ENCODE measurements around the gene RIMKLB. TPM values are rescaled to one million over a fixed set of nuclear protein-coding genes. Genes with fewer than 3 reads are reported as not detected.

RIMKLB gene
- polyA plus RNA-seq, 1 donor (not counting 4 experiments of a cell fraction or from before 2014, with no cell fraction given), result 51.1 TPM

DNA sequence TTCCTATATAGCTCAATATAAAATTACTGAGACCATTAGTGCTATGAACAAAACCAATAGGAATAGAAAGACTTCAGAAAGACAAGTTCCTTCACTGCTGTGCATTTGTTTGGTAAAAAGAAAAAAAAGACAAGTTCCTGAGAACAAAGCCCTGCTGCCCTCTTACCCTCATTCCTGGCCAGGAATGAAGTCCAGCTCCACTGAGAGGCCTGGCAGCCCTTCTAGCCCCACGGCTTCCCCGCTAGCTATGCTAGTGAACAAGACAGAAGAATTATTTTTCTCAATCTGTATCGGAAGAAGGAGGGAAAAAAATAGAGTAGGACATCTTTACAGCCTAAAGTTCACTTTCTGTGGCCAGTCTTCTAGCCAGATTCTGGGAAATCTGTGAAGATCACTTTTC lies 36.8 kb upstream of the RIMKLB start:
- Histone ChIP-seq H3K9ac (ENCODE audit: control insufficient read depth, extremely low read depth, insufficient read depth, low read length) (peak overlapping the region; percentile 7), H3K4me2 (ENCODE audit: control insufficient read depth, extremely low read depth, insufficient read depth, low read depth, low read length) (peak overlapping the region; percentile 79), H3K9me3 (ENCODE audit: control insufficient read depth, low read depth, low read length) (no peaks in the 10 kb centered on the region), H3K4me1 (ENCODE audit: control insufficient read depth, extremely low read depth, insufficient read depth, low read length) (peaks cover 43% of the 10 kb centered on the region), H3K27me3 (ENCODE audit: control insufficient read depth, extremely low read depth, insufficient read depth, low read length) (no peaks in the 10 kb centered on the region), H3K27ac (ENCODE audit: control insufficient read depth, insufficient read depth, low read length) (peak overlapping the region; percentile 1), H3K79me2 (ENCODE audit: control insufficient read depth, insufficient read depth, low read length) (peaks cover 11% of the 10 kb centered on the region), H3K9me1 (ENCODE audit: control insufficient read depth, extremely low read depth, insufficient read depth, low read length) (no peaks in the 10 kb centered on the region), H4K20me1 (ENCODE audit: control insufficient read depth, extremely low read depth, insufficient read depth, low read length) (no peaks in the 10 kb centered on the region), H3K36me3 (ENCODE audit: control insufficient read depth in 2 of 2, extremely low read depth in 1 of 2, insufficient read depth in 2 of 2, low read length in 2 of 2) (no peaks in the 10 kb centered on the region), H3K4me3 (ENCODE audit: control insufficient read depth in 2 of 3, extremely low read depth in 1 of 3, insufficient read depth in 2 of 3, low read depth in 1 of 3, low read length in 3 of 3) (peak overlapping the region; percentile 50 to 84 (median 55)), H2AFZ (ENCODE audit: control insufficient read depth, low read length) (no peak overlapping the region)
- dilution Hi-C loops (cut with MboI; ENCODE audit: extremely low pct_ligation_motif_present, low sequenced_read_pairs), result no loop called here
- DNase-seq (ENCODE audit: low read depth, low spot score) (no peak), FAIRE-seq (no peak)
- no peak for TF ChIP-seq EZH2 (IDR thresholded peaks at IDR 0.05; ENCODE audit: low read length)

DNA sequence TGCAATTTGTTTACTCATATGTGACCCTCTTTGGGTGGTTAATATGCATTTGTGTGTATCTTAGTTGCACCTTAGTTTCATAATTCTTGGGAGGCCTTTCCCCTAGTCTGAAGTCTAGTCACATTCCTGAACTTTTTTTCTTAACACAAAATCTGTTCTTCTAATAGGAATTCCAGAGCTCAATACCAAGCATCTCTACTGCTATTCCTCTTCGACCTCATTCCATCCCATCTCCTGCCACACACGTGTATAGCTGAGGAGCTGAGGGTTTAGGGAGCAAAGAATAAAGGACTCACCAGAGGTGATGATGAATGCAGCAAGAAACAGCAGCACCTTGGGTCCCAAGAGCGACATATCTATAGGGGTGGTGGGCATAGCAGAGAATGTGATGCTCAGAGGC lies 36.0 kb upstream of the RIMKLB start:
- Histone ChIP-seq H4K20me1 (ENCODE audit: control insufficient read depth, extremely low read depth, insufficient read depth, low read length) (no peaks in the 10 kb centered on the region), H3K9ac (ENCODE audit: control insufficient read depth, extremely low read depth, insufficient read depth, low read length) (peak overlapping the region; percentile 66), H3K27ac (ENCODE audit: control insufficient read depth, insufficient read depth, low read length) (peak overlapping the region; percentile 75), H3K9me1 (ENCODE audit: control insufficient read depth, extremely low read depth, insufficient read depth, low read length) (no peaks in the 10 kb centered on the region), H3K79me2 (ENCODE audit: control insufficient read depth, insufficient read depth, low read length) (peaks cover 11% of the 10 kb centered on the region), H3K4me1 (ENCODE audit: control insufficient read depth, extremely low read depth, insufficient read depth, low read length) (peaks cover 43% of the 10 kb centered on the region), H2AFZ (ENCODE audit: control insufficient read depth, low read length) (no peak overlapping the region), H3K4me2 (ENCODE audit: control insufficient read depth, extremely low read depth, insufficient read depth, low read depth, low read length) (peak overlapping the region; percentile 79), H3K27me3 (ENCODE audit: control insufficient read depth, extremely low read depth, insufficient read depth, low read length) (no peaks in the 10 kb centered on the region), H3K9me3 (ENCODE audit: control insufficient read depth, low read depth, low read length) (no peaks in the 10 kb centered on the region), H3K36me3 (ENCODE audit: control insufficient read depth in 2 of 2, extremely low read depth in 1 of 2, insufficient read depth in 2 of 2, low read length in 2 of 2) (no peaks in the 10 kb centered on the region), H3K4me3 (ENCODE audit: control insufficient read depth in 2 of 3, extremely low read depth in 1 of 3, insufficient read depth in 2 of 3, low read depth in 1 of 3, low read length in 3 of 3) (peak overlapping the region; percentile 50 to 84 (median 59))
- dilution Hi-C loops (cut with MboI; ENCODE audit: extremely low pct_ligation_motif_present, low sequenced_read_pairs), result no loop called here
- TF ChIP-seq, protein P1, sequence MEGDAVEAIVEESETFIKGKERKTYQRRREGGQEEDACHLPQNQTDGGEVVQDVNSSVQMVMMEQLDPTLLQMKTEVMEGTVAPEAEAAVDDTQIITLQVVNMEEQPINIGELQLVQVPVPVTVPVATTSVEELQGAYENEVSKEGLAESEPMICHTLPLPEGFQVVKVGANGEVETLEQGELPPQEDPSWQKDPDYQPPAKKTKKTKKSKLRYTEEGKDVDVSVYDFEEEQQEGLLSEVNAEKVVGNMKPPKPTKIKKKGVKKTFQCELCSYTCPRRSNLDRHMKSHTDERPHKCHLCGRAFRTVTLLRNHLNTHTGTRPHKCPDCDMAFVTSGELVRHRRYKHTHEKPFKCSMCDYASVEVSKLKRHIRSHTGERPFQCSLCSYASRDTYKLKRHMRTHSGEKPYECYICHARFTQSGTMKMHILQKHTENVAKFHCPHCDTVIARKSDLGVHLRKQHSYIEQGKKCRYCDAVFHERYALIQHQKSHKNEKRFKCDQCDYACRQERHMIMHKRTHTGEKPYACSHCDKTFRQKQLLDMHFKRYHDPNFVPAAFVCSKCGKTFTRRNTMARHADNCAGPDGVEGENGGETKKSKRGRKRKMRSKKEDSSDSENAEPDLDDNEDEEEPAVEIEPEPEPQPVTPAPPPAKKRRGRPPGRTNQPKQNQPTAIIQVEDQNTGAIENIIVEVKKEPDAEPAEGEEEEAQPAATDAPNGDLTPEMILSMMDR (optimal IDR thresholded peaks at IDR 0.05 in 1 of 3, IDR thresholded peaks at IDR 0.05 in 1 of 3, conservative IDR thresholded peaks at IDR 0.05 in 1 of 3; ENCODE audit: extremely low read depth in 1 of 3, insufficient read depth in 2 of 3, low read length in 3 of 3), result no peak
- no peak for TF ChIP-seq EZH2 (IDR thresholded peaks at IDR 0.05; ENCODE audit: low read length)
- peak; percentile 29 for FAIRE-seq
- no peak for DNase-seq (ENCODE audit: low read depth, low spot score)

DNA sequence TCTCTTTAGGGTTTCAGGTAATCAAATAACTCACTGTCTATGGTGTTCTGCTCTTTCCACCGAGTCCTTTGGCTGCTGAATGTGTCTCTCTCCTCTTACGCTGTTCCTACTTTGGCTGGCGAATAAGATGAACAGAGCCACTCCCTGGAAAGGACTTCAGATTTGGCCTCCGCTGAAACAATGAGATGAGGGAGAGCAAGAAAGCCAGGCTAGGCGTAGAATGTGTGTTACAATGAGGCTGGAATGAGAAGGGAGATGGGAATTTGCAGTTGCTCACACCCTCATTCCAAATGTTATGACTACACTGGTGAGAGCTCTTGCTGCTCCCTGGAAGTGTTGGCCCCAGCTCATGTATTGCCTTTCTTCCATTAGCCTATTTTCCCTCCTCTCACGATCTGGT lies 35.2 kb upstream of the RIMKLB start, which contains the start of gene MFAP5:
MFAP5 (minus strand) TSS at position 234 of the 400 bp plus-strand sequence. CDS start 722 bp downstream, outside the sequence.
- FAIRE-seq (peak; percentile 95), DNase-seq (ENCODE audit: low read depth, low spot score) (no peak)
- dilution Hi-C loops (cut with MboI; ENCODE audit: extremely low pct_ligation_motif_present, low sequenced_read_pairs), result no loop called here
- Histone ChIP-seq H3K4me3 (ENCODE audit: control insufficient read depth in 2 of 3, extremely low read depth in 1 of 3, insufficient read depth in 2 of 3, low read depth in 1 of 3, low read length in 3 of 3) (peak within 1 kb of the TSS; percentile 50 to 84 (median 59)), H3K9me1 (ENCODE audit: control insufficient read depth, extremely low read depth, insufficient read depth, low read length) (no peaks in the 10 kb centered on the region), H3K9me3 (ENCODE audit: control insufficient read depth, low read depth, low read length) (no peaks in the 10 kb centered on the region), H3K9ac (ENCODE audit: control insufficient read depth, extremely low read depth, insufficient read depth, low read length) (peak within 1 kb of the TSS; percentile 66), H3K27me3 (ENCODE audit: control insufficient read depth, extremely low read depth, insufficient read depth, low read length) (no peaks in the 10 kb centered on the region), H3K4me2 (ENCODE audit: control insufficient read depth, extremely low read depth, insufficient read depth, low read depth, low read length) (peak within 1 kb of the TSS; percentile 79), H3K27ac (ENCODE audit: control insufficient read depth, insufficient read depth, low read length) (peak within 1 kb of the TSS; percentile 75), H3K36me3 (ENCODE audit: control insufficient read depth in 2 of 2, extremely low read depth in 1 of 2, insufficient read depth in 2 of 2, low read length in 2 of 2) (no peaks in the 10 kb centered on the region), H4K20me1 (ENCODE audit: control insufficient read depth, extremely low read depth, insufficient read depth, low read length) (no peaks in the 10 kb centered on the region), H3K79me2 (ENCODE audit: control insufficient read depth, insufficient read depth, low read length) (peaks cover 11% of the 10 kb centered on the region), H3K4me1 (ENCODE audit: control insufficient read depth, extremely low read depth, insufficient read depth, low read length) (peaks cover 42% of the 10 kb centered on the region), H2AFZ (ENCODE audit: control insufficient read depth, low read length) (peak within 1 kb of the TSS; percentile 28)
- TF ChIP-seq, protein P1 (optimal IDR thresholded peaks at IDR 0.05 in 1 of 3, IDR thresholded peaks at IDR 0.05 in 1 of 3, conservative IDR thresholded peaks at IDR 0.05 in 1 of 3; ENCODE audit: extremely low read depth in 1 of 3, insufficient read depth in 2 of 3, low read length in 3 of 3), result no peak
- TF ChIP-seq EZH2 (IDR thresholded peaks at IDR 0.05; ENCODE audit: low read length), result no peak
